RPMI8226 (cell line): ENCODE data around the gene THBS2.
"Not testable (repeated sequence)": the region's sequence is repeated elsewhere in the genome, so short reads cannot be mapped to it uniquely, and the experiment has no call there.

ENCODE experiments used
- DNase-seq: peaks from one replicate; pipeline ENCODE4 v3.0.0-alpha.2; 2015

Gene THBS2

DNA sequence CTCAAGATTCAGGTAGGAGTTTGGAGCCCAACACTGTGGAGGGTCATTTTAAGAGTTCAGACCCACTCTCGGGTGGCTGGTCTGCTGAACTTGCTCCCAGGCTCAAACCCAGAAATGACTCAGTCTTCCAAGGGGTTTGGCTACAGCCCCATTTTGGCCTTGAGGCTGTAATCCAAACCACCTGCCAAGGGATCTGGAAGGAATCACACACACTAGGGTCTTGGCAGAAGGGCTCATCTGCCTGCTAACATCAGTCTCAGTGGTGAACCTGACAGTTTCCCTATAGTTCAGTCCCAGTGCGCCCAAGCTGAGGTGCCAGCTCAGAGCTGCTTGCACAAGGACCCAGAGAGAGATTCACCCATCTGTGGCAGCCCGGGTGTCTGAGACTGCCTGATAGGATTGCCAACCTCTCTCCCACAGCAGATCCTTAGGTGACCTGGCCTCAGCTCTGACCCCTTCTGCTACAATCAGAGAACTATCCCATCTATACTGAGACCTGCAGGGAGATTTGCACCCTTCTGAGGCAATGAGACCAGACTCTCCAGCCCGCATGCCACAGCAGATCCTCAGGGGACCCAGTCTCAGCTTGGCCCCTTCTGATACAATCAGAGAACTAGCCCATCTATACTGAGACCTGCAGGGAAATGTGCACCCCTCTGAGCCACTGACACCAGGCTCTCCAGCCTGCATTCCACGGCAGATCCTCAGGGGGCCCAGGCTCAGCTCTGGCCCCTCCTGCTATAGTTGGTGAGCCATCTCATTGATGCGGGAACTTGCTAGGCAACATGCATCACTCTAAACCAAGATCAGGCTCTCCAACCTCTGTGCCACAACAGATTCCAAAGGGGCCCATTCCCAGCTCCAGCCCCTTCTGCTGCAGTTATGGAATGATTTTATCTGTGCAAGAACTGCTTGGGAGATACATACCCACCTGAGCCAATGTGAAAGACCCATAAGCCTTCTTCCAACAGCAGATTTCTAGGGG is 48.2 kb downstream of the THBS2 start:
- no peak for DNase-seq

DNA sequence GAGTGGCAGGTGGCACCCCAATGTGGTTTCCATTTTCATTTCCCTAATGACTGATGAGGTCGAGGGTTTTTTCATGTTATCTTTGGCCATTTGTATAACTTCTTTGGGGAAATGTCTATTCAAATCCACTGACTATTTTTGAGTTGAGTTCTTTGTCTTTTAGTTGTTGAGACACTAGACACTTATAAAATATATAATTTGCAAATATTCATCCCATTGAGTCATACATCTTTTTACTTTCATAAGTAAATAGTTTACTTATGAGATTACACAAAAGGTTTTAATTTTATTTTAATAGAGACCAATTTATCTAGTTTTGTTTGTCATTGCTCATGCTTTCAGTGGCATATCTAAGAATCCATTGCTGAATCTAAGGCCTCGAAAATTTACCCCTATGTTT is 49.5 kb downstream of the THBS2 start:
- no peak for DNase-seq

DNA sequence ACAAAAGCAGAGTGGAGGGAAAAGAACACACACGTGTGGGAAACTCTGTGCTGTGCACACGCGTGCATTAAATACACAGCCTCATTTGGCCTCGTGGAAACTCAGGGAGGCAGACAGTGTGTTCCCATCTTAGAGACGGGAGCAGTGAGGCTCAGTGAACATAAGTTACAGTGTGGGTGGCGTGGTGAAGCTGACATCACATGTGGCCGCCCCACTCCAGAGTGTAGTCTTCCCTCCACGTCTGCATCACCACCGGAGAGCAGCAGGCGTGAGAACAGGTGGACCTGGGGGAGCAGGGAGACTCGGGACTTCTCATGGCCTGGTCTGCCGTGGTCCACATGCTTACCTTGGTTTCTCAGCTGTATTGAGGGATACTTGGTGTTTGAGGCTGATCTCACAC is 51.7 kb downstream of the THBS2 start:
- DNase-seq = no peak

DNA sequence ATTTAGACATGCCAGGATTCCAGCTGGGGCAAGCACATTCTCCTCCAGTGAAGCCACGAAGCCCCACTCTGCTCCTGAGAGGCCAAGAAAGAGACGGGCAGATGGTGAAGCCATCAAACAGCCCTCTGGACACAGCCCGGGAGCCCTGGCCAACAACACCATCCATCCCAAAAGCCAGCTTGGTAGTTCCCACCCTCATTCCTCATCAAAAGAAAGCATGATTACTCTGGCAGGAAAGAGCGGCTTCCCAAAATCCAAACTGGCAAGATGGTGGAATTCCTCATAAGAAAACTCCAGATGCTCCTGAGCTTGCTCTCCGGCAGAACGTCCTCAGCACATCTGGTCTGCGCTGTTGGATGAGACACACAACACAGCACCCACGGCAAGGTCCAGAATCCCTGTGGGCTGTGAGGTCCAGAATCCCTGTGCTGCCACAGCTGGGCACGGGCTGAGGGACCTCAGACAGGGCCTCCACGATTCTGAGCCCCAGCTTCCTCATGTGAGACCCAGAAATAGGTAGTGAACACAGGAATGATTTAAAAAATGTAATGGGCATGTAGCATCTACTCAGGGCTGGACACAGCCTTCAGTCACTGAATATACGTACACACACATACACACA is 52.6 kb downstream of the THBS2 start:
- no peak for DNase-seq

DNA sequence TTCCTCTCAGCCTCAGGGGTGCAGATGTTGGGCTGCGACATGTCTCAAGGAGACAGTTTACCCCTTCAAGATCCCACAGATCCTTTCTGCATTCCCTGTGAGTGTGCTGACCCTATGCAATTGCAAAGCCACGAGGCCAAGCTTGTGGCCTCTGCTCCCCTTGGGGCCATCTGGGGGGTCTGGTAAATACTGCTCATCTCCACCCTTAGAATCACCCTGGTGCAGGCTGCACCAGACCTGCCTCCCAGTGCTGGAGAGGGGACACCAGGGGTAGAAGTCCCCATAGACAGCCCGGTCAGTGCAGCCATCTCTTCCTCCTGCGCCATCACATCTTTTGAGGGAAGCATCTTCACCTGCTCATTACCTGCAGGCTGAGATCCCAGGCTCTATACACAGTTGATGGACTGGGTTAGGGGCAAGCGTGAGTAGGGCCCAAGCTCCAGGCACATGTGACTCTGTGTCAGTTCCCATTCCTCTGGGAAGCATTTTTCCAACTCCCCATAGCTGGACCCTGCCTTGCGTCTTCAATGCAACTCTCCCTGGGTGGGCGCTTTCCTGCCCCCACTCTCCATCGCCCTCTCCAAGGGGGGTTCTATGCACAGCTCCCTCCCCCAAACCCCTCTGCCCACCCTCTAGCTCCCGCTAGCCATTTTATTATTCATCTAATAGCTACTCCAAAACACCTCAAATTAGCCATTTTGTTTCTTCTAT is 53.9 kb downstream of the THBS2 start:
- no peak for DNase-seq

DNA sequence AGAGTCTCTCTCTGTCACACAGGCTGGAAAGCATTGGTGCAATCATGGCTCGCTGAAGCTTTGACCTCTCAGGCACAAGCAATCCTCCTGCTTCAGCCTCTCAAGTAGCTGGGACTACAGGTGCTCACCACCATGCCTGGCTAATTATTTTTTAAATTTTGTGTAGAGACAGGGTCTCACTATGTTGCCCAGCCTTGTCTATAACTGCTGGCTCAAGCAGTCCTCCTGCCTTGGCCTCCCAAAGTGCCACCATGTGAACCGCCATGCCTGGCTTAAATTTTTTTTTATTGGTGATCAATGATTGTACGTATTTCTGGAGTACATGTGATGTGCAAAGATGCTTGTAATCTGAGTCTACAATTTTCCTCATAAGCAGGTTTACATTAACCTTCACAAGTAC is 54.8 kb downstream of the THBS2 start:
- DNase-seq = no peak

DNA sequence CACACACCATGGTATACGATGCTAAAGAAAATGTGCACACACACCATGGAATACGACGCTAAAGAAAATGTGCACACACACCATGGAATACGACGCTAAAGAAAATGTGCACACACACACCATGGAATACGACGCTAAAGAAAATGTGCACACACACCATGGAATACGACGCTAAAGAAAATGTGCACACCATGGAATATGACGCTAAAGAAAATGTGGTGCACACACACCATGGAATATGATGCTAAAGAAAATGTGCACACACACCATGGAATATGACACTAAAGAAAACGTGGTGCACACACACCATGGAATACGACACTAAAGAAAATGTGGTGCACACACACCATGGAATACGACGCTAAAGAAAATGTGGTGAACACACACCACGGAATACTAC is 55.7 kb downstream of the THBS2 start:
- DNase-seq = not testable (repeated sequence)

DNA sequence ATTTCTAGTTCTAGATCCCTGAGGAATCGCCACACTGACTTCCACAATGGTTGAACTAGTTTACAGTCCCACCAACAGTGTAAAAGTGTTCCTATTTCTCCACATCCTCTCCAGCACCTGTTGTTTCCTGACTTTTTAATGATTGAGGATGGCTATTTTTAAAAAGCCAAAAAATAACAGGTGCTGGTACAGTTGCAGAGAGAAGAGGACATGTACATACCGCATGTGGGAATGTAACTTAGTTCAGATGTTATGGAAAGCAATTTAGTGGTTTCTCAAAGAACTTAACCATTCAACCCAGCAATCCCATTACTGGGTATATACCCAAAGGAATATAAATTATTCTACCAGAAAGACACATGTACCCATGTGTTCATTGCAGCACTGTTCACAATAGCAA is 57.4 kb downstream of the THBS2 start:
- not testable (repeated sequence) for DNase-seq

DNA sequence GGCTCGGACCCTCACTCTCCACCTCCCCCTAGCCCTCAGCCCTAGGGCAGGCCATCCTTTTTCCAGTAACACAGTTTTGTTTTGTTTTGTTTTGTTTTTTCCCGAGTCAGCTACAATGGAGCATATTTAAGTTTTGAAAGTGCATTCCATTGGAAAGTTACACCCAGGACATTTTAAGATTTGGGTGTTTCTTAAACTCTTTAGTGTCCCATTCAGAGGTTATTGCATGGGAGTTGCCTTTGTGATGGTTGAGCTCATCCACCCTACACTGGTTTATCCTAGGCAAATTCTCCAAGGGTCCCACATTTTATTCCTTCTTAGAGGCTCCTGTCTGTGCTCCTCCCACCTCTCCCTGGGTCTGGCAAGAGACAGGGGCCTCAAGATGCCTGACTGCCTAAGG is 58.9 kb downstream of the THBS2 start:
- no peak for DNase-seq

DNA sequence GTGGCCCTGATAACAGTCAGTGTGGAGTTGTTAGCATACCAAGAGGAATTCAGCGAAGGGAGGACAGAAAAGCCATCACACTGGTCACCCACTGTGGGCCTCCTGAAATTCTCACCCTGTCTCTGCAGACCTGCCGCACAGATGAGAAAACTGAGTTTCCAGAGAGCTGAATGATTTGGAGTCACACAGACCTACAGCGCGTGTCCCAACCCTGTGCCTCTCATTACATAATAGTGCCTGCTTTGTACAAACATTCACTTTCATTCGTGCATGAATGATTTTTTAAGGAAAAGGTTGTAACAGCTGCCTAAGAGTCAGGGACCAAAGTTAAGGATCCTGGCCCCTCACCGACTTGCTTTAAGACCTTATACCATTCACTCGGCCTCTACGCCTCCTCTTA is 62.7 kb downstream of the THBS2 start:
- no peak for DNase-seq

DNA sequence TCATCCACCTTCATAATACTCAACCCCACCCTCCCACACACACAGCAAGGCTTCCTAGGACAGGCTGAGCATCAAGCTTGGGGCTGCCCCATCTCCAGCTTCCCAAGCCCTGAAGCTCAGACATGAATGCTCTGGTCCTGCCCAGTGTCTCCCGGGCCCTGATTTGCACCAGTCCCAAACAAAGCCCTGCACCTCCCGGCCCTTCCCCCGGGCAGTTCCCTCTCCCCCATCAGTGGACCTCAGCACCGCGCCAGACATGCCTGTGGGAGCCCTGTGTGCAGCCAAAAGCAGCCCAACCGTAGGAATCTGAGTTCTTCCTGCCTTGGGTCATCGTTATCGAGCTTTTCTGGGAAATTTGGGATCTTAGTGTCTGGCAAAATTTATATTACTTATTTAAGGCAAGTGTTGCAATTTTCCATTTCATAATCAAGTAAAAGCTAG is 63.5 kb downstream of the THBS2 start:
- no peak for DNase-seq

DNA sequence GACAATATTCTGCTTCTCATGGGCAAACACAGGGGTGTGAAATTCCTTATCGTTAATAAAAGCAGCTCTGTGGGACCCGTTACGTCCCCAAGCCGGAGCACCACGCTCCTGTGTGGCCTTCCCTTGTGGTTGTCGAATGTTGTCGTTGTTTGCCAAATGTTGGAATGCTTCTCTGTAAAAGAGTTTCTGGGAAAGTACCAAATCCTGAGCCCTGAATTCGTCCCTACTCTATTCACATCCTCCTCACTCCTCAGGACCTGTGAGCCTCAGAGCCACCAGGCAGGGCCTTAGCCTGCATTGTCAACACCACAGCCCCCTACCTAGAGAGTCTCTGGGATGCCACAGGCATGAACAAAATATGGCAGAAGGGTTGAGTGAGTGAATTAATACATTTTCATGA is 64.0 kb downstream of the THBS2 start:
- no peak for DNase-seq

DNA sequence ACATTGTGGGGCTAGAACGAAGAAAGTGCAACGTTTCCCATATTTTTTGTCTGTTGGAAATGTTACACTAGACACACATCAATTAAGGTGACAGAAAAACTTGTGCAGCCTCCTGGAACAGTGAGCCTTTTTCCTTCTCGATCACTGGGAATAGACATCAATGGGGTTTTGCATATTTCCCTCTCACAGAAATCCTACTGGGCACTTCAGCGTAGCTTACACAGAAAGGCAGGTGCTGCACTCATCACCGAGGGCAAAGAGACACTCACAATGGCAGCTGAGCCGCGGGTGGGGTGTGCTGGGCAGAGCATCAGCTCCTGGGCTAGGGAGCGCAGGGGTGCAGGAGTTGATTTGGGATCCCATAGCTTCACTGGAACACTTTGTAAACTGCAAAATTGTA is 64.5 kb downstream of the THBS2 start:
- DNase-seq = no peak

DNA sequence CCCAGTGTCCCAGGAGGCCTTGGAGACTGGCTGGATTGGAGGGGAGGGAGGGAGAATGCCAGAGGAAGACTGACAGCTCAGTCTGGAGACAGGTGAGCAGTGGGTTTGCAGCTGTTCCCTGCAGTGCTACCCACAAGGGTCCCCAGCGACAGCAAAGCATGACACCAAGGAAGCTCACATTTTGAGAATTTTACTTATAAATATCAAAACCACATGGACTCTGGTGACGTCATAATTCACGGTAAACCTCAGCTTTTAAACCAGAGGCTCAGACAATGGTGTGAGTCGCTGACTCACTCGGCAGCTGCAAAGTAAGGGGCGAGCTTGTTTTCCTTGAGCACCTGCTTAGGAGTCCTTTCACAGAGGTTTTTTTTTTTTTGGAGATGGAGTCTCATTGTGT is 65.2 kb downstream of the THBS2 start:
- no peak for DNase-seq

DNA sequence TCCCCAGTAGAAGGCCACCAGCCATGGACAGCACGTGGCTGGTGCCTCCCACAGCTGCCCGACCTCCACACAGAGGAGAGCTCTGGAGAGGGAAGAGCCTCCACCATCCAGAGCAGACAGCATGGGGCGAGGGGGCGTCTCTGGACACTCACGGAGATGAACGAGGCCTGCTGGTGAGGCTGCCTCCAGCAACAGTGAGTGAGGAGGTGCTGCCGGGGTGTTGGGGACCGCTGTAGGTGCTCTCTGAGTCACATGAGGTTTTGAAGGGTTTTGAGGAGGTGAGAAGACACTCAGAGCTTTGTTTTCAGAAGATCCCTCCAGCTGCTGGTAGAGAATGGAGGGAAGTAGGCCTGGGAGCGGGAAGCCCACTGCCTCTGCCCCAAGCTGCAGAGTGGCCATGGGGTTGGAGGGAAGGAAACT is 65.6 kb downstream of the THBS2 start:
- no peak for DNase-seq

DNA sequence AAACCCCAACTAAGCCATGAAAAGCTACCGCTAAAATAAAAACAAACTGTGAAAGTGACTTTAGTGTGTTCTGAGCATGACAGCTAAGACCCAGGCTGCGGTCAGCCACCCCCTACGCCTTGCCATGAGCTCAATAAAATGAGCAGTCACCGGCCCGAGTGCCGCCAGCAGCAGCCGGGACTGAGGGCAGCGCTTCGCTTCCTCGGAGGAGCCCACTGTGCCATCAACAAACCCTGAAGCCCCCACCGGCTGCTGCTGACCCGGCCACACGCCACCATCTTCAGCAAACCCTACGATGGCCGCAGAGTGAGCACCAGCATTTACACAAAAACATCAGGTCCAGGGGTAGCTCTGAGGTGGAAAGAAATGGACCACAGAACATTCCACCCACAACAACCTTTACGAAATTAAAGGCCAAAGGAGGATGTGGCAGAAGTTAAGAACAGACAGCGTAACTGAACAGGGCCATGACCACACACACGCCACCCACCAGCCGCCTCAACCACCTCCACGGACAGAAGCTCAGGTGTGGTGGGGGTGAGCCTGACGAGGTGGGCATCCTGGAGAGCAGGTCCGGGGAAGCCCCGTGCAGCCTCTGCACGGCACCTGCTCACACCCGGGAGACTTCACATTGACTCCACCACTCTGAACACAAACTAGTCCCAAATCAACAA is 67.0 kb downstream of the THBS2 start:
- no peak for DNase-seq

DNA sequence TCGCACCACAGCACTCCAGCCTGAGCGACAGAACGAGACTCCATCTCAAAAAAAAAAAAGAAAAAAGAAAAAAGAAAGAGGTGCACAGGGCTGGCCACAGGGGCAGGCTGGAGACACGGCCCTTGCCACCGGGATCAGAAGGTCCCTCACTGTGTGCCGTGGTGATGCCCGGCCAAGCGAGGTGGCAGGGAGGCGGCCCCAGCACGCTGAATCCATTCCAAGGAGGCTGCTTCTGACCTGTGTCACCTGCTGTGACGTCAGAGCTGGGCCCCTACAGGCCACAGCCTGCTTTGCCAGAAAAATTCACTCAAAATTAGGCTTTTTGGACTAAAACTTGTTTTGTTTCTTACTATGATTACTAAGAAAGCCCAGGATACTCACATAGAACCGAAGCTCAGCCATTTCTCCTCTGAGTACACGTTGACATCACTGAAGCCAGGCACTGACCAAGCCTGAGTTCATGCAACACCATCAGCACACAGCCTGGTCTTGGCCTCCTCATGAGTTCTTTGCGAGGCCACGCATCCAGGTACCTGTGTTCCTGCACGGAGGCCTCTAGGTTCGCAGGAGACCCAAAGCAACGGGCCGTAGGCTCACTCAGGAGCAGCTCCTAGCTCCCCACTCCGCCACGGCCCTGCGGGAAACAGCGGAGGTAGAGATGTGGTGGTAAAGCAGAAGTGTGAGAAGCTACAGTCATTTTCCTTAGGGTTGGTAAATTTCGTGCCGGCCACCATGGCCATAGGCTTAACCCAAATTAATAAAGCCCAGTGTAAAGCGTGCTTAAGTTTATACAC is 67.8 kb downstream of the THBS2 start:
- no peak for DNase-seq

DNA sequence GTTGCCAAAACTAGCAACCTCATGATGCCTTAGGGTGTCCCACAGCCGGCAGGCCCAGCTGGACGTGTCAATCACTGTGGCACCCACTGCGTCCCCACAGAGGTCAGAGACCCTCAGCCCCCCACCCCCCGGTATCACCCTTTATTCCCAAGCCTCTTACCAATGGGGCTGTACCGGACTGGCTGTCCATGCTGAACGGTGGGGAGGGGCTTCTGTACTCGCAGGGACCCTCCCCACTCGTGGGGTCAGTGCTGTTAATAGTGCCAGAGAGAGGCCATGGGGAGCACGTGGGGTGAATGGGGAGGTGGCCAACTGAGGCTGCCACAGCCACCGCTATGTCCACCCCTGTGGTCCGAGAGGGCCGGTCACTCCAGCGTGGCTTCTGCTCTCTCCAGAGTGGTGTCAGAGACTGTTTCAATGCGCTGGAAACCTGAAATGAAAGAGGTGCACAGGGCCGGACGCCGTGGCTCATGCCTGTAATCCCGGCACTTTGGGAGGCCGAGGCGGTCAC is 68.6 kb downstream of the THBS2 start:
- no peak for DNase-seq

DNA sequence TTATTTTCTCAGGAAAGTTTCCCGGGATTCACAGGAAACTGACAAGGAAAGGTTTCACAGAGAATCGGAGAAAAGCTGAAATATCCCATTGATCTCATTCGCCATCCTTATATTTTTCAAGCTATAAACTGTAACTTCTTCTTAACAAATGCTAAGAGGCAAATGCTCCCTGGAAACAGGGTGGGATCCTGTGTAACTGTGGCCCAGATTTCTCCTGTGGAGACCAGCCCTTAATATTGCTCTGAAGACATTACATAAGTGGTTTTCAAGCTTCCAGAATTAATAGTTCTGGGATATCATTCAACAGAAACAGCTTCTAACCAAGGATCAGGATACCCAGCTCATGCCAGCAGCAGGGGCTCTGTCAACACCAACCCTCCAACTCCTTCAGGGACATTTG is 69.2 kb downstream of the THBS2 start:
- DNase-seq = no peak

DNA sequence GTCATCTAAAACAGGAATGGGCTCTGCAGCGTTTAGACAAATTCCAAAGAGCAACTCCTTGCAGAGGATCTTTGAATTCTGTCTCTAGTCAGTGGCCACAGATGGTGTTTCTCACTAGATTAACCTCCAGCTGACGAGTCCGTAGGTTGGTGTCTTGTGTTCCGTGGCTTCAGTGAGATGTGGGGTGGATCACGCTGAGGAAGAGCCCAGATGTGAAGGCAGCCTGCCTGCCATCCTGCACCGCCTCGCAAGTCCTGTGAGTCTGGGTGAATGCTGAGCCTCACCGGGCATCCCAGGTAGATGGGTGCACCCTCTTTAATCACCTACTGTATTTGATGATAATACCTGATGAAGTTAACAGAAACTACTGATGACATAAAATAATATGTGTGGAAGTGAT is 70.4 kb downstream of the THBS2 start:
- DNase-seq = no peak

DNA sequence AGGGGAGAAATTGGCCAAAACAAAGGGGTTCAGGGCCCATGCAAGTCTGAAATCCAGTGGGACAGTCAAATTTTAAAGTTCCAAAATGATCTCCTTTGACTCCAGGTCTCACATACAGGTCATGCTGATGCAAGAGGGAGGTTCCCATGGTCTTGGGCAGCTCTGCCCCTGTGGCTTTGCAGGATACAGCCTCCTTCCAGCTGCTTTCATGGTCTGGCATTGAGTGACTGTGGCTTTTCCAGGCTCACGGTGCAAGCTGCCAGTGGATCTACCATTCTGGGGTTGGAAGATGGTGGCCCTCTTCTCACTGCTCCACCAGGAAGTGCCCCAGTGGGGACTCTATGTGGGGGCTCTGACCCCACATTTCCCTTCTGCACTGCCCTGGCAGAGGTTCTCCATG is 73.8 kb downstream of the THBS2 start:
- DNase-seq = not testable (repeated sequence)
